GM19468 (cell line): ENCODE data around the gene ZFAND2B.
A peak's percentile ranks its signal among the peaks of the same experiment; 100 is the strongest.
"Not testable (repeated sequence)": the region's sequence is repeated elsewhere in the genome, so short reads cannot be mapped to it uniquely, and the experiment has no call there.

Experiments
- ATAC-seq: cut with Tn5 transposase; IDR thresholded peaks from one replicate; pipeline ENCODE4 v1.9.1; 2021; ENCODE audit warnings: mild to moderate bottlenecking, moderate library complexity, moderate number of reproducible peaks; ENCODE audit not compliant: unreplicated experiment; ENCODE audit errors: extremely low read depth

The ZFAND2B gene

GRCh38 chr2:219247678-219248642, 41.4 kb downstream of the ZFAND2B start:
- no peak for ATAC-seq

- ATAC-seq: no peak
Observed at GRCh38 chr2:219248845-219249202, 42.2 kb downstream of the ZFAND2B start.

- peak; percentile 37 for ATAC-seq
Observed at GRCh38 chr2:219249203-219249980, 42.8 kb downstream of the ZFAND2B start.

- ATAC-seq: no peak
Observed at GRCh38 chr2:219250049-219250781, 43.6 kb downstream of the ZFAND2B start.

GRCh38 chr2:219251656-219252055, 45.1 kb downstream of the ZFAND2B start:
- no peak for ATAC-seq

GRCh38 chr2:219252084-219252483, 45.5 kb downstream of the ZFAND2B start:
- ATAC-seq: no peak

- no peak for ATAC-seq
Observed at GRCh38 chr2:219252570-219252899, 46.0 kb downstream of the ZFAND2B start.

GRCh38 chr2:219252900-219253752, 46.5 kb downstream of the ZFAND2B start, which contains the start of gene TUBA4B:
Gene TUBA4B, plus strand, starts transcription at chr2:219253243. Its CDS starts 165 bp downstream, at chr2:219253408.
- no peak for ATAC-seq

GRCh38 chr2:219253753-219254589, 47.4 kb downstream of the ZFAND2B start, which contains the start of gene TUBA4A:
Gene TUBA4A, minus strand, starts transcription at chr2:219253918. Its CDS starts 60 bp downstream, at chr2:219253858.
- ATAC-seq: peak; percentile 23

GRCh38 chr2:219254590-219255201, 48.1 kb downstream of the ZFAND2B start:
- ATAC-seq: no peak

GRCh38 chr2:219258942-219259341, 52.4 kb downstream of the ZFAND2B start:
- ATAC-seq: not testable (repeated sequence)
